Cerebellar nuclear complex (tissue), 1 donor: ENCODE measurements around the gene CD164L2.
"Not testable (repeated sequence)": the region's sequence is repeated elsewhere in the genome, so short reads cannot be mapped to it uniquely, and the experiment has no call there.

Experiments used
- DNase-seq, 2 experiments: peaks; one replicate each; lab custom pipeline; 2025; lab: John Stamatoyannopoulos, UW

The CD164L2 gene

DNA sequence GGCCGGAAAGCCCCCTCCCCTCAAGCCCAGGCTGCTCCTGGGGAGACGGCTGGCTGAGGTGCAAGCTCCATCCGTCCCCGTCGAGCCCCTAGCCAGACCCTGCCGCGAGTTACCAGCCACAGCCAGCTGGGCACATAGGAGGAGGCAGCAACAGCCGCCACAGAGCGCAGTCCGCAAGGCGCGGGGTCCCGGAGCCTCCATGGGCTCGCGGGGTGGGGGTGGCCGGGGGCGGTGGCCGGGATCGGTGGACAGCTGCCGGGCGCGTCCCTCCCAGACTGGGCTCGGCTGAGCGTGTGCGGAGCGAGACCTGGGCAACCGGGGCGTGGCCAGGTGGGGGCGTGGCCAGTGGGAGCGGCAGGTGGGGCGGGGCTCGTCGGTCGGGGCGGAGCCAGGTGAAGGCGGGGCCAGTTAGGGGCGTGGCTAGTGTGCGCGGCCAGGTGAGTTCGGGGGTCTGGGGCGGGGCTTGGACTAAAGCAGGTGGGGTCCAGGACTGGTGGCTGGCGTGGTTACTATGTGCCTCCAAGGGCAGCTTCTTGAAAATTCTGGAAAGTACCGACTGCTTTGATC lies at the start of gene CD164L2:
TSS of gene CD164L2 (minus strand) at position 295 of the 567 bp plus-strand sequence. CDS start at position 201, 94 bp downstream.
- no peak for DNase-seq

DNA sequence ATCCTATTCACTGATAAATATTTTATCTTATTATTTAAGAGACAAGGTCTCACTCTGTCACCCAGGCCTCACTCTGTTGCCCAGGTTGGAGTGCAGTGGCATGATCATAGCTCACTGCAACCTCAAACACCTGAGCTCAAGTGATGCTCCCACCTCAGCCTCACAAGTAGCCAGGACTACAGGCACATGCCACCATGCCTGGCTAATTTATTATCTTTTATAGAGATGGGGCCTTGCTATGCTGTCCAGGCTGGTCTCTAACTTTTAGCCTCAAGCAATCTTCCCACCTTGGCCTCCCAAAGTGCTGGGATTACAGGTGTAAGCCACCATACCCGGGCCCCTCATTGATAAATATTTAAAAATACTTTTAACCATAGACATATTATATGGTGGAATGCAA lies 49.6 kb upstream of the CD164L2 start:
- not testable (repeated sequence) for DNase-seq

DNA sequence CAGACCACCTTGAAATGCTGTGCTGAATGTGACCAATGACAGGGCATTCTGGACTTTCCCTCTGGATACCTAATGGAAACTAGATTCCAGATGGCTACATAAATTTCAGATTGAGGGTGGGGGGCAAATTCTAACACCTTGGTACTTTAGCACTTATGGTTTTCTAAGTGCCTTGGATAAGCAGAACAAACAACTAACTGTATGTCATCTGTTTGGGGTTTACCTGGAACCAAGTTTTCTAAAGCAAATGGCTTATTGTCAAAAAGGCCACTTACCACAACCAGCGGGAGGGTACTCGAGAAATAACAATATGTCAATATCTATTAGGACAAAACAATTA lies 48.4 kb upstream of the CD164L2 start:
- no peak for DNase-seq

DNA sequence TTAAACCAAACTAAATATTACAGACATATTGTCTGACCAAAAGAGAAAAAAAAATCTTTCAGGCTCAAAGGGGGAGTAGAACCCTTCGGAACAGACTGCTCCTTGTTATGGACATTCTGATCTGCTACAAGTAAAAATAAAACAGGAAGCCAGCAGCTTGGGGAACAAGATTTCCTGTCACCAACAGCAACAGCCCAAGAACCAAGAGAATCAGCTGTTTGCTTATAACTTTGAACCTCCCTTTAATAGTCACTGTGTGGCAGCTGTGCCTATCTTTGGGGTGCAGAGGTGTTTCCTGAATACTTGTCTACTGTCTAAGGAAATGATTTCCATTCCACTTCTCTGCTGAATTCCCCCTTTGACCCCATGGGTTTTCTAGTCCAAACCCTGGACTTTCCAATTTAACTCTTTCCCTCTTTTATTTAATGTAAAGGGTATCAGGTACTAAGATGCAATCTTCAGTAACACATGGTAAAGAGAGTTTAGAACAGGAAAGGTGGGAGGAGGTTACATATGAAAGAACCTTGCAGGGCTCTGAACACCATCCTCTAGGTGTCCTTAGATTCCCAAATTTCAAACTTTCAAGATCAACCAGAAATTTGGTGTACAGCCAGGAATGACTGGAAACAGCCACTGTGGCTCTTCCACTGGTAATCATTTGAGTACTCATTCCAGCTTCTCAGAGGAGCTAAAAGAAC lies 47.9 kb upstream of the CD164L2 start:
- DNase-seq: no peak

DNA sequence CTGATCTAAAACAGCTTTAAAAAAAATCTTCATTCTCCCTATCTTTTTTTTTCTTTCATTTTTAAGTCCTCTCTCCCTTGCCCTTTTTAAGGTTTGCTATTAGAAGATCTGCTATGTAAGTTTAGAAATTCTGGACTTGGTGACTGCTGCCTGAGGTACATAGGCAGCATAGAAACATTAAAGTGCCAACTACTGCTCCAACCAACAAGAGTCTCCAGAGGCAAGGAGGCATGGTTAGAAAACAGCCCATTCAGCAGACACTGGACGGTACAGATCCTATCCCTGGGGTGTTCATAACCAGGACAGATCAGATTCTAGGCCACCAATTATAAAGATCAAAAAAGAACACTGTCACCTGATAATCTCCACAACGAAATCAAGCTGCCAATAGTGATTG lies 45.9 kb upstream of the CD164L2 start:
- DNase-seq: no peak

DNA sequence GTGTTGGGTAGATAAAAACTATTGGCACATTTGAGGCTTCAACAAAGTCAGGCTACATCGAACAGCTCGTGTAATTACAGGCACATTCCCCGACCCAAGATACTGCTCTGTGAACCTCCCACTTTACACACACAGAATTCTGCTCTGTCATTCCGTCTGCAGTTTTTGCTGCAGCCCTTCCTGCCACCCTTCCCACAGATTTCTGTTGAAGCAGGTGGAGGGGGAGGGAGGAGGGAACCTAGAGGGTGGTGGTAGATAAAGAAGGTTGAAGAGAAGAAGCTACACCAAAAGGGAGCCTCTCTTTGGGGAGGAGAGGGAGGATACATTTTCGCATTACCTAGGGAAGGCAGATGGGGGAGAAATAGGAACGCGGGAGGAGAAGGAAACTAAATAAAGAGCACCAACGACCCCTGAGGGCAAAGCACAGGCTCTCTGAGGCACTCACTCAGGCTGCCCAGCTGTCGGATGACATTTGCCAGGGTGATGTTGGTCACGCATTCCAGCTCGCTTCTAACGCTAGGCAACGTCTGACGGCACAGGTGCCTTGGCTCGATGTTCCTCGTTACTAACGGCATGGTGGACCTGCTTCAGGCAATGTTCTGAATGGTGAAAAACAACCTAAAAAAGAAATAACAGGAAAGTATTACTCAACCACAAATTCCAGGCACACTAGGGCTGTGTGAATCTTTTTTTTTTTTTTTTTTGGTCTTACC lies 45.3 kb upstream of the CD164L2 start:
- no peak for DNase-seq

DNA sequence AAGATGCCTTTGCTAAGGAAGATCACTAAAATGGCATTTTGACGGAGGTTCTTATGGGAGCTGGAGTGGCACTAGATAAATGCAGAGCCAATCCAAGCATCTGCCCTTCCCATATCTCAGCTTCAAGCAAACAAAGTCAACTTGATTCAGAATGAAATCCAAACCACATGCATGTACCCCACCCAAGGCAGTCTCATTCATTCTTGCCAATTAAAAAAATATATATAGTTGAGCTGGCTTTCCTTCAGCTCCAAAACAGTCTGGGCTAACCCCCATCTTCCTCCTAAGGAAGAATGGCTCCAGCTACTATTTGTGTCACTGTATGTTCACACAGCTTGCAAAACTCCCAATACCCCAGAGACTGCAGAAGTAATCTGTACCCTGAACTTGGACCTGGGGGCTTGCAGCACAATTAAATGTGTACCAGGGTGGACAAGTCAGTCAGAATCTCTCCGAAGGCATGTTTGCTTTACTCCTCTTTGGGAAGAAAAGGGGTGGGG lies 44.7 kb upstream of the CD164L2 start:
- no peak for DNase-seq

DNA sequence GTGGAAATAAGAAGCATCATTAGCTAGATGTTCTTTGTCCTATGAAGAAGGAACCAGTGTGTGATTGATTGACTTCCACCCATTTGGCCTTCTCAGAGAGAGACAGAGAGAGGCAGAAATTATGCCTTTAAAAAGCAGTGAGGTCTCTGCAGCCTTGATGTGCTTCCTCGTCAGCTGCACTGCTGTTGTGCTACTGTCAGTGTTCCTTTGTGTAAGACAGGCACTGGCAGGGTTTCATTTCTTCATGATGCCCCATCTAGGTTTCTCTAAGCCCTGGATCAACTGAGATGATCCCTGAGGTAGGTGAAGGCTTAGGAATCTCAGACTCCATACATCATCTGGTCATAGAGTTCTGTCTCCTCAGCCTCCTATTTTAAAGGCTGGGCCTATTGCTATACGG lies 44.2 kb upstream of the CD164L2 start:
- DNase-seq: no peak

DNA sequence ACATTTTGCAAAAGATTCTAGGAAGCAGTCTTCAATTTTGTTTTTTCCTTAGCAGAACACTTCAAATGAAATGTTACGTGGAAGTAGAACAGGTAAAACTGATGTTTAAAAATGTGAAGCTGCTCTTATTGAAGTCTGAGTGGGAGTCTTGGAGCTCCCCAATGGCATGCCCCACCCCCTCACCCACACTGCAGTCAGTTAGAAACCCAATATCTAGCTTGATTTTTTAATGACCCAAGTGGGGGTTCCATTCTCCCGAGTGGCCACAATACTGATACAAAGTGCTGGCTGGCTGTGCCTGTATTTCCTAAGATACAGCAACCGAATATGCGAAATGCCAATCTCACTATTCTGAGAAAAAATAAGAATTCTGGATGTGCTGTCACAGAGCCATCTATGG lies 40.6 kb upstream of the CD164L2 start:
- no peak for DNase-seq

DNA sequence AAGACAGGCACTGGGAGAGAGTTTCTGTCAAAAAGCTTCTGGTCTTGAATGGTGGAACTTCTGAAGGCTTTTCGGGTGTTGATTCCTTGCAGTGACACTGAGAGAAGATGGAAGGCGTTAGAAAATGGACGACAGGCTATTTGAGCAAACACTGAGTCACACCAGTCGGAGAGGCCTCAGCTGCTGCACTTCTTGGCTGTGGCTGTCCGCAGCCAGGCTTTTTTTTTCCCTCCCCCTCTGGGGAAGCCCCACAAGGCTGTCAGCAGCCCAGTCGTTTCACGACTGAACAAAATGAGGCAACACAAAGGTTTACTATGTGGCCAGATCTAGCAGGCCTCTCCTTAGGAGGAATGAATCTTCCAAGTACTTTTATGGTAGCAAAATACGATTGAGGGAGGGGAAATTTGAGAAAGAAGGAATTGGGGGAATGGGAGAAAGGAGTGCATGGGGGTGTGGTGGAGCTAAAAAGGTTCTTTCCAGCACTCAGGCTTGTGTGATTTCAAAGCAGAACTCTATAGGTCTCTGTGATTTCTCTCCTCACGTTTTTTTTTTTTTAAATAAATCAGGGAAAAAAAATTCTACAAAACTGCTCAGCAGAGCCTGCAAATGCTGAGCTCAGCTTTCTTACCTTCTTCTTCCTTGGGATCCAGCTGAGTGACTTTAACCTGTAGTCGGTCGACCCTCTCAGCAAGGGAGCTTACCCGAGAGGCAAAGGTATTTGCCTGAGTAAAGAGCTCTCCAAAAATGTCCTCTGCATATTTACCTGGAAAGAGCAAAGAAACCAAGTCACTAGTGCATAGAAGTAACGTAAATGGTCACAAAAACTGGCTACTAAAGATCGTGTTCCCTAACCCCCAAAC lies 35.4 kb upstream of the CD164L2 start:
- no peak for DNase-seq

DNA sequence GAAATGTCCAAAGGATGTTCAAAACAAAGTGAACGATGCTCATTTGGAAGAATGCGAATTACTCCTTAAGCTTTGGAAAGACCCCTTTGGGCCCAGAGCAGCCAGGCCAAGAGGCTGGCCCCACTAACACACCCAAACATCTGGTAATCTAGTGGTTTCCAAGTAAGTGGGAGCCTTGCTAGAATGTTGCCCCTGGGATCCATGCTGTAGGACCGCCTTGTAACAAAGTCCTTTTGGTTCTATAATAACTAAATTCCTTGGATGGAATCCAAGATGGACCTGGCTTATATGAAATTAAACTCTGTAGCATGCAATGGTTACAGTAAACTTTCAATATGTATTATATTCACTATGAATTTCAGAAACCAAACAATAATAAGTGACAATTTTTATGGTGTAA lies 34.6 kb upstream of the CD164L2 start:
- no peak for DNase-seq

DNA sequence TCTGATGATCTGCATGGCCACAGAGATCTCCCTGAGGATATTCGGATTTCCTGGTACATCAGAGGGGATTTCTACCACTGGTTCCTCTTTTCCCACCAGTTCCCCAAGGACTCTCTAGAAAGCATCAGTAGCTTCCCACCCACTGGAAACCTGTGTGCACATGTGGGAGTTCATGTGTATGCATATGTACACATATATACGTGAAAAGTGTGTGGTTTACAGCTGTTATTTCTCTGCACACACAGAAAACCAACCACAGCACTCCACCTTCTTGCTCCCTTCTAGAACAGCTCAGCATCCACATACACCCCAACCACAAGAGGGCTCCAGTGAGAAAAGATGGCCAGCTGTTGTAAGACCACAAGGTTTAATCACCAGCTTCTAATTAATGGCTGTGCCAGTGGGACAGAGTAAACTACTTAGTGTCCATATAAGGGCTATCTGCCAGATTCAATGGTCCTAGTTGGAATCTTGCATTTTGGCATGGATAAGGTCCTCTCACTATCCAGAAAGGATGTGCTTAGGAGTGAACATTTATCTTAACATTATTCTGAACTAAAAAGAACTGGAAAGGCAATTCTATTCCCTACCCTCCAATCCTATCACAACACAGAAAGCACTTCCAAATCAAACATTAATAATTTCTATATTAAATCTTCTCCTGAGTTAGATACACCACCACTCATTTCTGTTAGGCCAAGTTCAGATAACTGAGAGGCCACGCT lies 33.4 kb upstream of the CD164L2 start:
- DNase-seq: no peak

DNA sequence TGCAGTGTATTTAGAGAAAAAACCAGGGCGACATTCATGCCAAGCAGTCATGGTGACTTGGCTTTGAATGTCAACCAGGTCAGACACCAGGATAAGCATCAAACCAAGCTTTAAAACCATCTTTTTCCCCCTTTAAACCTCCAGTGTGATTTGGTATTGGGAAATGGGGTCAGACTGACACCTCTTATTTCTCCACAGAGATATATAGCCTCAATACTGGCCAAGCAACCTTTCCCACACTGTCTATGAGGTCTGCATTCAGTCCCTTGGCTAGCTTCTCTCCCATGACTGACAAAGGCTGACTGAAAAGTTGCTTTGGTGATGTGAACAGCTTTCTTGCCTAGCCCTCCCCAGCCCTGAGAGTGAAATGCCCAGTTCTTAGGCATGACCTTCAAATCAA lies 31.0 kb upstream of the CD164L2 start:
- no peak for DNase-seq

DNA sequence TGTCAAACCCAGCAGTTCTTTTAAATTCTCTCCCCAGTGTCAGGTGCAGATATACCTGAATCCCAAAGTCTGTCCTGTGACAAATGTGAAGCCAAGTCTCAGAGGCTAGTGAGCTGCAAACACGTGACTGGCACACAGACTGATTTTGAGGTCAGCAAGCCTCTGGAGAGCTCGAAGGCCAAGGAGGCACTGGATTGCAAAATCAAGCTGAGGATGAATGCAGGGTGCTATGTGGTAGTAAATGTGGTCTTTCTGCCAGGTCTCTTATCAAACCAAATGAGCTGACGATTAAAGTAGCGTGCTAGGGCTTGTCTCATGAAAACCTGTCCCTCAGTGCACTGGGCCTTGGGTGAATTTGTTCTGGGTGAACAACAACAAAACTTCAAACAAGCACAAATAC lies 29.9 kb upstream of the CD164L2 start:
- DNase-seq: no peak

DNA sequence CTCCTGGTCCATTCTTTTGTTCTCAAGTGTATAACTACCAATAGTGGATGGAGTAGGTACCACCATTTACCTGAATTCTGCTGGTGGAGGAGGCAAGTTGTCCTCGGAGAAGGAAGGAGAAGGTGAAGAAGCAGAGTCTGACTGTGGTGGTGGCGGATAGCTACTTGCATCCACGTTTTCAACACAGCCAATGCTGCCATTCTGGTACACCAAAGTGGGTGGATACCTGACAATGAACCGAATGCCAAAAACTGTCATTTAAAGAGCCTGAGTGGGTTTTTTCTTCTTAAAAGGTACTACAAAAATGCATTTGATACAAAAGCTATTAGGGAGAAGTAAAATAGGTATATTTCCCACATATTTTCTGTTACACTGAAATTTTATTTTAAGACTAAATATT lies 29.4 kb upstream of the CD164L2 start:
- DNase-seq: no peak

DNA sequence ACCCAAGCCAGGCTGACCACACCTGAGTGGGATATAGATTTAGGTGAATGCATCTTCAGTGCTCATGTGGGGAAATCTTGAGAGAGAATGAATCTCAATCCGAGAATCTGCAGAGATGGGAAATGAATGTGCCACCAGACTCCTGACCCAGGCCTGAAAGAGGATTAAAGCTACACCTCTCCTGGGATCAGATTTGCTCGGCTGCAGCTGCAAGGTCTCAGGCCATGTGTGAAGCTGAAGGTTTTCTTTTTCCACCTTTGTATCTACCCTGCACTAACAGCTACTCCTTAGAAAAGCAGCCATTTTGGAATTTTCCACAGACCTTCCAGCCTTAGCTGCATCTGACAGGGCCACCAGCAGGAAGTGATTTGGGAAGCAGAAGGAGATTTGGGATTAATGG lies 27.6 kb upstream of the CD164L2 start:
- DNase-seq: no peak

DNA sequence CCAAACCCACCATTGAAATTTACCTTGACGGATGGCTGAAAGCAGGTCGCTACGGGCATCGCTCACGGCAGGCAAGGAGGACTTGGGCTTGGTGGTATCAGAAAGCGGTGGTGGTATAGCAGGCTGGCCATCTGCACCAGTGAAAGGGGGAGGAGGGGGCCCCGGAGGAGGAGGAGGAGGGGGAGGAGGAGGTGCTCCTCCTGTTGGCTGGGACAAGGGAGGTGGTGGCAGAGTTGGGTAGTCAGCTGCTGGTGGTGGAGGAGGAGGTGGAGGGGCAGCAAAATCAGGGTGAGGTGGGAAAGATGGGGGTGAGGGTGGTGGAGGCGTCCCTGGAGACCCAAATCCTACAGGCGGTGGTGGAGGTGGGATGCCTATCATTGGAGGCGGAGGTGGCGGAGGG lies 26.5 kb upstream of the CD164L2 start:
- DNase-seq: no peak

DNA sequence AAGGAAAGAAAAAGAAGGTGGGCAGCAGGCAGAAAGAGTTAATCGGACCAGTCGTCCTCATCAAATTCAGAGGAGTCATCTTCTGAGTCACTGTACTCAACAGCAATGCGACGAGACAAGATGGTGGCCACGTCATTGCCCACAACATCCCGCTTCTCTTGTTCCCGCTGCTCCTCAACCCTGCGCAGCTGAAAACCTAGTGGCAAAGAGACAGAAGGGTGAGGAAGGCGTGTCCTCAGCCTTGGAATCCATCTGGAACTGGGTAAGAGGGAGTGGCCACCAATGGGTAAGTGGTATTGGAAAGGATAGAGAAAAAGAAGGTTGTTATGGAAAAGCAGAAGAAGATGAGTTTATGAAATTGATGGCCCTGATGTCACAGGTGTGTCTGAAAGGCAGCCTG lies 25.0 kb upstream of the CD164L2 start:
- no peak for DNase-seq

DNA sequence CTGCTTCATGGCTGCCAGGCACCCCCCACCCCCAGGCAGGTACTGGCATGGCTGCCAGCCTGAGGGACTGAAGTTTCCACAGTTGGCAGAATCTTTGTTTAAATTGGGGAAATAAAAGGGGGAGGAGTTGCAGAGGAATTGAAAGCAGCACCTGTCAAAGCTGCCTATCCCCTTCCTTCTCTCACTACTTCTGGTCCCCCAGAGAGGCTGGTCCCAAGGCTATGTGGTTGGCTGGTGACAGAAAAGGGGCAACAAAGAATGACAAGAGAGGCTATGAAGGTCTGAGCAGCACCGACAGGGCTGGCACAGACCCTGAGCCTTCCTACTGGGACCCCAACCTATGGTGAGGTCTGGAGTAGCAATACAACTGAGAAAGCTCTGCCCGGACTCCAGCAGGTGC lies 23.7 kb upstream of the CD164L2 start:
- not testable (repeated sequence) for DNase-seq

DNA sequence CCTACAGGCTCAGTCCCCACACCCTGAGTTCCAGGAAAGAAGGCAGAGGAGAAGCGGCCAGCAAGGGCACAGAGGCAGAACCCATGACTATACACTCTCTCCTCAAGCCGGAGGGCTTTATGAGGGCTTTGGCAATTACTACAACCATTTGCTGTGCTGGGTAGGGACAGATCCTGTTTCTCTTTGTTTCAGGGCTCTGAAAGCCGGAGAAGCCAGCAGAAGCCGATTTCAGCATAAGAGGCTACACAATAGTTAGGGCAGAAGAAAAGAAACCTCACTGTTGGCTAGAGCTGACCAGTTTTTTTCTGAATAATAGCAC lies 23.2 kb upstream of the CD164L2 start:
- no peak for DNase-seq

DNA sequence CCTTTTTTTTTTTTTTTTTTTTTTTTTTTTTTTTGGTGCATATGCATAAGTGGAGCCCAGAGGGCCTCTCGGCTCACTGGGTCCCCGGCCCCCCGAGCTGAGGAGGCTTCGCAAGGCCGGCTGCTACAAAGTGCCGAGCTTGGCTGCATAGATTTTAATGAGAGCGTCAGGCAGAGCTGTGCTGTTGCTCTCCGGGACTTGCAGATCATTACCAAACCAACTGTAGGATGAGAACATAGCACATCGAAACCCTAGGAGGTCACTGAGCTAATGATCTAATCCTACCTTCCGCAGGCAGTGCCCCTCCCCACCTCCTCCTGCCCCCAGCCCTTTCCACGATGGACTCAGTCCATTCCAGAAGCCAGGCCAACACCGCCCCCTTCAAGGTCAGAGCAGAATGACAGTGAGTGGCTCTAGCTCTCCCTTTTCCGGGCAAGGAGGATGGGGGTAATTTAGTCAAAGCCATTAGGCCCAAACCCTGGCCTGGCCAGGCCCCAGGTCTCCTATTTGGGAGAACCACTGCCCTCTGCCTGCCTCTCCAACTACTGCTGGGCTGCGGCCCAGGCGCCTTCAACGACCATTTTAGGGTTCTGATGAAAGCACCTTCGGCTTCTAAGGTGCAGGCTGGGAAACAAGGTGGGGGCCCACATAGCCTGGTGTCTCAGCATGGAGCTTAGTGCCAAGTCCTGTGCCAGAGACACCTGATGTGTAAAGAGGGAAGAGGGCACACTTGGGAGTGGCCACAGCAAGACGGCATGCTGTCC lies 22.6 kb upstream of the CD164L2 start:
- not testable (repeated sequence) for DNase-seq
